Left ventricle myocardium inferior (tissue), 1 donor: Measurements from ENCODE around the gene PPIP5K2. TPM values are rescaled to one million over a fixed set of nuclear protein-coding genes. Genes with fewer than 3 reads are reported as not detected.

Source experiments
- DNase-seq: peaks from one replicate; pipeline ENCODE4 v3.0.0-alpha.2; 2020
- H3K27ac ChIP-seq: fragments of 200-600 bp; replicated peaks from 2 replicates; pipeline ENCODE4 v1.8.0; 2021
- H3K27me3 ChIP-seq: fragments of 200-600 bp; 2 replicates; pipeline ENCODE4 v1.8.0; 2021; ENCODE audit warnings: low read depth
- H3K36me3 ChIP-seq: fragments of 200-600 bp; 2 replicates; pipeline ENCODE4 v1.8.0; 2021
- H3K4me1 ChIP-seq: fragments of 200-600 bp; 2 replicates; pipeline ENCODE4 v1.8.0; 2021
- H3K4me3 ChIP-seq: fragments of 200-600 bp; 2 replicates; pipeline ENCODE4 v1.8.0; 2021; ENCODE audit warnings: mild to moderate bottlenecking, moderate library complexity
- H3K9me3 ChIP-seq: fragments of 200-600 bp; replicated peaks from 2 replicates; pipeline ENCODE4 v1.8.0; 2021
- CTCF ChIP-seq: fragments of 200-600 bp; IDR thresholded peaks from 2 replicates; pipeline ENCODE4 v1.8.0; 2021; ENCODE audit warnings: antibody characterized with exemption, mild to moderate bottlenecking, borderline replicate concordance
- intact Hi-C: fragments of 100-400 bp; cut with micrococcal nuclease; formaldehyde crosslinking; loops from one replicate; pipeline ENCODE4 v1.11.0; 2022
- total RNA-seq: library from RNA; stranded (reverse); fragmentation: NEBNext Ultra II Directional; extraction: Animal tissue kit (Norgen Biotek cat#: 25700); gene quantifications from one replicate; pipeline ENCODE4 v1.2.1, GENCODE V29; 2021
- donor health status: DM: no; HTN: yes; CAD: no; lungs with severe emphysema.

PPIP5K2 gene
- total RNA-seq, 1 donor from 2014 or later, result 28.5 TPM

GRCh38 chr5:103232393-103232999, 112.4 kb downstream of the PPIP5K2 start:
- Histone ChIP-seq H3K36me3 (no peaks in the 10 kb centered on the region), H3K4me1 (no peaks in the 10 kb centered on the region), H3K9me3 (no peaks in the 10 kb centered on the region), H3K27ac (no peak overlapping the region), H3K27me3 (no peaks in the 10 kb centered on the region), H3K4me3 (no peak overlapping the region)
- DNase-seq, result no peak
- intact Hi-C loops, result loop anchor here (2.0 kb wide), 1 partner anchor 244 kb away; no protein-coding TSS in a partner anchor
- TF ChIP-seq CTCF, result peak; percentile 94

GRCh38 chr5:103234239-103234975, 114.3 kb downstream of the PPIP5K2 start:
- intact Hi-C loops, result no loop called here
- DNase-seq, result no peak

GRCh38 chr5:103235891-103236290, 115.8 kb downstream of the PPIP5K2 start:
- intact Hi-C loops, result no loop called here
- no peak overlapping the region for H3K4me3 ChIP-seq
- H3K9me3 ChIP-seq, result peaks cover 18% of the 10 kb centered on the region
- DNase-seq, result no peak
- H3K27me3 ChIP-seq, result no peaks in the 10 kb centered on the region
- H3K36me3 ChIP-seq, result no peaks in the 10 kb centered on the region
- no peak overlapping the region for H3K27ac ChIP-seq
- no peaks in the 10 kb centered on the region for H3K4me1 ChIP-seq
- no peak for TF ChIP-seq CTCF

More at GRCh38 chr5:103234239-103234975, 114.3 kb downstream of the PPIP5K2 start:
- no peaks in the 10 kb centered on the region for H3K27me3 ChIP-seq
- no peak overlapping the region for H3K27ac ChIP-seq
- no peaks in the 10 kb centered on the region for H3K4me1 ChIP-seq
- peaks cover 9% of the 10 kb centered on the region for H3K9me3 ChIP-seq
- H3K4me3 ChIP-seq, result no peak overlapping the region
- no peaks in the 10 kb centered on the region for H3K36me3 ChIP-seq
- TF ChIP-seq CTCF, result no peak

- no peak for DNase-seq
- H3K27ac ChIP-seq, result no peak overlapping the region
- intact Hi-C loops, result no loop called here
- H3K36me3 ChIP-seq, result no peaks in the 10 kb centered on the region
- H3K4me3 ChIP-seq, result no peak overlapping the region
- no peak for TF ChIP-seq CTCF
- H3K4me1 ChIP-seq, result no peaks in the 10 kb centered on the region
- H3K9me3 ChIP-seq, result peaks cover 18% of the 10 kb centered on the region
- H3K27me3 ChIP-seq, result peaks cover 5% of the 10 kb centered on the region
Measured at GRCh38 chr5:103237778-103238177, 117.7 kb downstream of the PPIP5K2 start.

GRCh38 chr5:103243665-103244064, 123.6 kb downstream of the PPIP5K2 start:
- DNase-seq, result no peak
- H3K27me3 ChIP-seq, result peaks cover 12% of the 10 kb centered on the region
- peaks cover 16% of the 10 kb centered on the region for H3K9me3 ChIP-seq
- intact Hi-C loops, result no loop called here
- no peak for TF ChIP-seq CTCF
- H3K4me3 ChIP-seq, result no peak overlapping the region
- H3K27ac ChIP-seq, result no peak overlapping the region
- no peaks in the 10 kb centered on the region for H3K4me1 ChIP-seq
- H3K36me3 ChIP-seq, result no peaks in the 10 kb centered on the region
